GM21381 (cell line): ENCODE measurements around the gene CD300LF.

Experiments
- ATAC-seq: cut with Tn5 transposase; IDR thresholded peaks from one replicate; pipeline ENCODE4 v1.9.1; 2021; ENCODE audit warnings: mild to moderate bottlenecking, moderate library complexity; ENCODE audit not compliant: unreplicated experiment

Gene CD300LF

GRCh38 chr17:74691151-74691550 is 21.6 kb downstream of the CD300LF start:
- ATAC-seq = no peak

DNA sequence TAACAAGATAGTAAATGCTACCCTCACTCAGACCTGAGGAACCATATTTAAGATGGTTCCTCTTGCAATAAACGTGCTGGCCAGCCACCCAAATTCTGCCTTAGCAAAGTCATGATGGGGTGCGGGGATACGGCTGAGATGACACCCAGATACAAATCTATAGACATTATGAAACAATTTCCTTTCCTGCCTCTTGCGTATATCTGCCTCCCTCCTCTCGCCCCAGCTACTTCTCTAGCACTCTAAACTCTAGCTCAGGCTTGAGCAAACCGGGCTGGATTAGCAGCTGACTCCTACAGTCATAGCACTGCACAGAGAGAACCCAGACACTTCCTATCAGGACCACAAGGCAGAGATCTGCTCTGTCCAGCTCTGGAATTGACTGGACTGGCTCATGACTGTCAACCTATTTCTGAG is 22.3 kb downstream of the CD300LF start:
- ATAC-seq = no peak

DNA sequence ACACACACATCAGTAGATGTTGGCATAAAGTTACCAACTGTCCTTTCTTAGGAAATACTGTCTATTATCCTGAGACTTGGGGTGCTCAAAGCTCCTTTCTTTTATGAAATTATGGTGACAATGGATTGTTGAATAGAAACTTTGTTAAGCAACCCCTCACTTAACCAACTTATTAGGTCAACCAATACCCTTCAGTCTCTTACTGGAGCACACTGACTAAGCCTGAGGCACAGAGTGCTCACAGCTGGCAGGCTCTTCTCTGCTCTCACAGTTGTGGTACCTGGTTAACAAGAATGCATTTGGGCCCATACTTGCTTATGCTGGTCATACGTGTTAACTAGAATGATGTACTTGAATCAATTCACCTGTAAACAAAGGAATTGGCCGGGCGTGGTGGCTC is 24.8 kb downstream of the CD300LF start:
- ATAC-seq = no peak

- ATAC-seq = no peak
Measured at GRCh38 chr17:74686761-74687160, 26.0 kb downstream of the CD300LF start.

DNA sequence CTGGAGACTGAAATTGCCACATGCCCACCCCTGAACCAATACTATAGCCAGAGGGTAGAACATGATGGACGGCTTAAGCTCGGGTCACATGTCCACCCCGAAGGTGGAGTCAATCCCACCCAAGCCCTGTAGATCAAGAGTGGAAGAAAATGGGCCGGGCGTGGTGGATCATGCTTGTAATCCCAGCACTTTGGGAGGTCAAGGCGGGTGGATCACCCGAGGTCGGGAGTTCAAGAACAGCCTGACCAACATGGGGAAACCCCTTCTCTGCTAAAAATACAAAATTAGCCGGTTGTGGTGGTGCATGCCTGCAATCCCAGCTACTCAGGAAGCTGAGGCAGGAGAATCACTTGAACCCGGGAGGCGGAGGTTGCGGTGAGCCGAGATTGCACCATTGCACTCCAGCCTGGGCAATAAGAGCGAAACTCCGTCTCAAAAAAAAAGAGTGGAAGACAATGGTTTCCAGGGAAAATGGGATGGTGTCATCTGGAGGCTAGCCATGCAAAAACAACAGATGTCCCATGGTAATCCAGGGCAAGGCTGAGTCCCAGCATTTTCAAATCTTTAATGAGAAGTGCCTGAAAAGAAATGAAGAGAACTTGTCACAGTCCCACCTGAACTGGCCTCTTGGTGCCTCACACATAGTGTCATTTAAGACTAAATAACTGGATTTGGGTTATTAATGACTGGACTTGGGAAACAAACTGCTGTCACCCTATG is 30.1 kb downstream of the CD300LF start:
- ATAC-seq = no peak

DNA sequence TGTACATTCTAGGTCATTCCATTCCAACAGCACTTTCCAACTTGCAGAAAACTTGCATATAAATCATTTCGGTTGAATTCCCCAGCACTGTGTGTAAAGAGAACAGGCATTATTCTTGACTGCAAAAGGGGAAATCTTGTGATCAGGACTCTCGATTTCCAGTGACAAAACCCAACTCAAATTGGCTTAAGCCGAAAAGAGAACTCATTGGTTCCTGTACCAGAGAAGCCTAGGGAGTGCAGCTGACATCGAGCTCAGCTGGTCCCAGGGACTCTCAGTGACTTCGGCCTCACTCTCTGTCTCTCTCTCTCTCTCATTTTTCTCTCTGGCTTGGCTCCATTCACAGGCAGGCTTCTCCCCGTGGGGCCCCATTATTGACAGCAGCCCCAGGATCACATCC is 30.7 kb downstream of the CD300LF start:
- ATAC-seq = no peak

DNA sequence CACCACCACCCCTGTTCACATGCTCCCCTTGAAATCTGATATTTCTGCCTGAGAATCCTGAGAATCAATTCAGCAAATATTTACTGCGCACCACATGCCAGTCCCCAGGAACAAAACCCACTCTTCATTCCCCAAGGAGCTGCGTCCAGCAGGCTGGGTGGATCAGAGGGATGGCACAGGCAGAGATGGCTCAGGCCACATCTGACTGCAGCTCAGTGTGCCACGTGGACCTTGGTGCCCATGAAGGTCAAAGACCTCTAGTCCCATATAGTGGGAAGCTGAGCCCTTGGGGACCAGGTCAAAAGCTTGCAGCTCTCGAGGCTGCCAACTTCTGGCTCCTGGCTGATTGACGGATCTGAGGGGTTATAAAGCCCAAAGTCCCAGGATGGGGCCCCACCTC is 31.8 kb downstream of the CD300LF start:
- no peak for ATAC-seq

- ATAC-seq = no peak
Measured at GRCh38 chr17:74680213-74680612, 32.5 kb downstream of the CD300LF start.

DNA sequence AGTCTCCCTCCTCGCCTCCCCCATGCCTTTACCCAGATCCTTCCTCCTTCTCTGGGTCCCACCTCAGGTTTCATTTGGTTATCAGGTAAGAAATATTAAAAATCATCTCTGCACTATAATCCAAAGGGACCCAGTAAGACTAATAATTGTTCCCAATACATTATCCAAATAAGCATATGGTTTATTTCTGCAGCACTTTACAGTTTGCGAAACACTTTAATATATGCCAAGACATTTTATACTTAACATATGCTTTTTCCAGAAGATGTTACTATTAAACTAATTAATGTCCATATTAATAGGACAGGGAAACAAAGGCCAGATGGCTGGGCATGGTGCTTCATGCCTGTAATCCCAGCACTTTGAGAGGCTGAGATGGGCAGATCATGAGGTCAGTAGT is 33.3 kb downstream of the CD300LF start:
- no peak for ATAC-seq

DNA sequence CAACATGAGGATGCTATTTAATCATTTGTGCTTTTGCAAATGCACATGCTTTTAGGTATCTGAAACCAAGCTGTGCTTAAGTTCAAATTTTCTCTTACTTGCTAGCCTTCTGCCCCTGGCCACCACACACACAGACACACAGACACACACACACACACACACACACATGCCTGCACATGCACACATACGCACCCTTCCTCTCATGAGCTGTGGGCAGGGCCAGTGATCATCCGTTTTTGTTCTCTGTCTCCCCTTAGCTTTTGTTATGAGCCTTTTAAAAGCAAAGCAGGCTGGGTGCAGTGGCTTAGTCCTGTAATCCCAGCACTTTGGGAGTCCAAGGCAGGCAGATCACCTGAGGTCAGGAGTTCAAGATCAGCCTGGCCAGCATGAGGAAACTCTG is 34.2 kb downstream of the CD300LF start:
- ATAC-seq = no peak

- ATAC-seq = no peak
Measured at GRCh38 chr17:74677558-74678466, 34.9 kb downstream of the CD300LF start.

GRCh38 chr17:74671031-74671771 is 41.5 kb downstream of the CD300LF start:
- ATAC-seq = no peak

DNA sequence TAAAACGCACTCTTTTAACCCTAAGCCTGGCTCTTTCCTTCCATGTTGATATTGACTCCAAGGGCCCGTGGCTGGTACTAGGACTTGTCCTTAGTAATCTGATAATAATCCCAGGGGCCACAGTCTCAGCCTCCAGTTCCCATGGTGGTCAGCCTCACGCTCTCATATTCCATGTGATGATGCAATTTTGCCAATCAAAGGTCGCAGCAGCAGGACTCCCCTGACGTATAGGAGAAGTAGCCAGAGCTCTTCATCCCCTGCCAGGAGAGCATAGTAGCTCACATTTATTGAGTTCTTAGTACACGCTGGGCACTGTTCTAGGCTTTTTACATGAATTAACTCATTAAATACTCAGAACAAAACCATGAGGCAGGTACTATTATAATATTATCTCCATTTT is 42.4 kb downstream of the CD300LF start:
- no peak for ATAC-seq

- no peak for ATAC-seq
Measured at GRCh38 chr17:74663561-74663960, 49.2 kb downstream of the CD300LF start.

DNA sequence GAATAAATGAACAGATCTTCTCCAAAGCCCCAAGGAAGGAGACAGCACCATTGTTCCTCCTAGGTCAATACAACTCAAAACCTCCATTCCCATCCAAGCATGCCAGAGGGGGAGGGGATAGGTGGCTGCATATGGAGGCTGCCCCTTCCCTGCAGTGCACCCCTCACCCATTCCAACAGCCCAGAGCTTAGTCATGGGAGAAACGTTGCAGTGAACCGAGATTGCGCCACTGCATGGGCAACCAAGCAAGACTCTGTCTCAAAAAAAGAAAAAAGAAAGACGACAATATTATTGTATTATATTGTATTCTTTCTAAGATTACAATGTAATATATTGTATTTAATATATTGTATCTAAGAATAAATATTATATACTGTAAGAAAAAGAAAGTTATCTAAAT is 52.8 kb downstream of the CD300LF start:
- no peak for ATAC-seq

GRCh38 chr17:74658620-74659019 is 54.1 kb downstream of the CD300LF start:
- ATAC-seq = no peak

DNA sequence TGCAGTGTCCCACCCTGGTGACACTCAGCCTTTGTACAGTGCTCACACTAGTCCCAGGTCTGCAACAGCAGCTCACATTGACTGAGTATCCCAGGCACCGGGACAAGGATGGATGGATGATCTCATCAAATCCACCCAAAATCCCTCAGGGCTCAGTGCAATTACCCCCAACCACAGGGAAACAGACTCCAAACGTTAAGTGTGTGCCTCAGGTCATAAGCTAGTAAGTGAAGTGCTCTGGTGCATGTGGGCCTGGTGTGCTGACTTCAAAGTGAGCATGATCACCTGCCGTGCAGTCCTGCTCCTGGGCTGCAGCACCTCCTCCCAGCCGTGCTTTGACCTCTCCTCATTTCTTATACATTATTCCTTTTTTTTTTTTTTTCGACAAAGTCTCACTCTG is 58.0 kb downstream of the CD300LF start:
- ATAC-seq = no peak

DNA sequence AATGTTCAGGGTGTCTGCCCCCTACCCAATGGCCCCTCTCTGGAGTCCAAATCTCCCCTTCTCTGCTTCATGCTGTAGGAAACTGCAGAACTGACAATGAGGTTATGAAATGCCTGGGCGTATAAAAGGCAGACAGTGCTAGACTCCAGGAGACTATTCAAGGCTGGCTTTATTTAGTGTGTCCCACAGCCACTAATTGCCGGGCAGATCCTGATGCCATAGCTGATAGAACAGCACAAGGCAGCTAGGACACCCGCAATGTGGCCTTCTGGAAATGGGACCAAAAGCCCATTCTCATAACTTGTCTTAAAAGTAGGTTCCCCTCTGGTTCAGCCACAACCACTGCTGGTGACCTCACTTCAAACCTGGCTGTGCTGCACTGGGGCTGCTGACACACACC is 60.7 kb downstream of the CD300LF start:
- no peak for ATAC-seq

DNA sequence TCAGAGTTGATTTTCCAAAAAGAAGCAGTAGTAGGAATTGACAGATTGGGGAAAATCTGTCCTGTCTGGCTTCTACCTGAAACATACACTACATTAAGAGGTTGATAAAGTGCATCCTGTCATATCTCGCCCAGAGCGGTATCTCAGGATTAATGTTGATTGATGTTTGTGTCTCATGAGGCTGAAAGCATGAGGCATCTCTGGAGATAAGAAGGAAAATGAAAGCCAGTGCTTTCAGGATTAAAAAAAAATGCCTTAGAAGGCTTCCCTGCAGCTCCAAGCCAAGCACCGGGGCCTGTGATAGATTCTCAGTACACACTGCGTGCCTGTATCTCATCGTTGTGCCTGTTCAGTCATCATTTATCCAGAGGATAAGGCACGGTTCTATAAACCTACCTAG is 62.8 kb downstream of the CD300LF start:
- no peak for ATAC-seq

- ATAC-seq = no peak
Measured at GRCh38 chr17:74647871-74648672, 64.7 kb downstream of the CD300LF start.

DNA sequence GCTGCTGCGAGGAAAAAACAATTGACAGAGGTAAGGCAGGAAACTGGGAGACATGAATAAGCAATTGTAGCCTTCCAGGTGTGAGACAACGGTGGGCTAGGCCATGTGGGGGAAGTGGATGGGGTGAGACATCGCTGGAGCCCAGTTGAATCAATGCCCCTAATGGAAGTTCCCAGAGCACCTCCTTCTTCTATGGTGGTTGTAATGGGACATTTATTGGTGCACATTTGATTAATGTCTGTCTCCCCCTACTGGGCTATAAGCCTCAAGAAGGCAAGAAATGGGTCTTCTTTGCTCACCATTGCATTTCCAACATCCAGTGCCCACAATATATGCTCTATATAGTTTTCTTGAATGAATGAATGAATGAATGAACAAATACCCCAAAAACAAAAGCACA is 66.5 kb downstream of the CD300LF start:
- no peak for ATAC-seq
